ENCODE results near the gene GSTA3.
"Not testable (repeated sequence)": the region's sequence is repeated elsewhere in the genome, so short reads cannot be mapped to it uniquely, and the experiment has no call there.

The GSTA3 gene

GRCh38 chr6:52910091-52910490 lies 593 bp upstream of the GSTA3 start:
- no peak for DNase-seq (ENCODE audit: low read depth)

- DNase-seq (ENCODE audit: low read depth), result no peak
Measured at GRCh38 chr6:52909131-52909530, 367 bp downstream of the GSTA3 start.

GRCh38 chr6:52908526-52908925 lies 972 bp downstream of the GSTA3 start:
- no peak for DNase-seq (ENCODE audit: low read depth)

GRCh38 chr6:52904562-52905279 lies 4.8 kb downstream of the GSTA3 start:
- DNase-seq (ENCODE audit: low read depth), result no peak

GRCh38 chr6:52900536-52900935 lies 9.0 kb downstream of the GSTA3 start:
- DNase-seq (ENCODE audit: low read depth), result no peak

GRCh38 chr6:52895790-52896189 lies 13.7 kb downstream of the GSTA3 start:
- DNase-seq (ENCODE audit: low read depth), result not testable (repeated sequence)

- no peak for DNase-seq (ENCODE audit: low read depth)
Measured at GRCh38 chr6:52894285-52894684, 15.2 kb downstream of the GSTA3 start.

GRCh38 chr6:52893803-52894202 lies 15.7 kb downstream of the GSTA3 start:
- no peak for DNase-seq (ENCODE audit: low read depth)

- DNase-seq (ENCODE audit: low read depth), result no peak
Measured at GRCh38 chr6:52893221-52893620, 16.3 kb downstream of the GSTA3 start.

- DNase-seq (ENCODE audit: low read depth), result no peak
Measured at GRCh38 chr6:52890018-52890417, 19.5 kb downstream of the GSTA3 start.

GRCh38 chr6:52887910-52888524 lies 21.5 kb downstream of the GSTA3 start:
- DNase-seq (ENCODE audit: low read depth), result no peak

- peak; percentile 35 for DNase-seq (ENCODE audit: low read depth)
Measured at GRCh38 chr6:52881996-52882841, 27.3 kb downstream of the GSTA3 start.

GRCh38 chr6:52881662-52881995 lies 27.9 kb downstream of the GSTA3 start:
- no peak for DNase-seq (ENCODE audit: low read depth)

- no peak for DNase-seq (ENCODE audit: low read depth)
Measured at GRCh38 chr6:52877786-52878185, 31.7 kb downstream of the GSTA3 start.

- no peak for DNase-seq (ENCODE audit: low read depth)
Measured at GRCh38 chr6:52877168-52877567, 32.3 kb downstream of the GSTA3 start.

- no peak for DNase-seq (ENCODE audit: low read depth)
Measured at GRCh38 chr6:52876056-52876787, 33.3 kb downstream of the GSTA3 start.

GRCh38 chr6:52872031-52872430 lies 37.5 kb downstream of the GSTA3 start:
- DNase-seq (ENCODE audit: low read depth), result no peak

GRCh38 chr6:52871621-52872020 lies 37.9 kb downstream of the GSTA3 start:
- DNase-seq (ENCODE audit: low read depth), result no peak

GRCh38 chr6:52870335-52871091 lies 39.0 kb downstream of the GSTA3 start:
- not testable (repeated sequence) for DNase-seq (ENCODE audit: low read depth)

GRCh38 chr6:52868899-52869298 lies 40.6 kb downstream of the GSTA3 start:
- DNase-seq (ENCODE audit: low read depth), result not testable (repeated sequence)

- no peak for DNase-seq (ENCODE audit: low read depth)
Measured at GRCh38 chr6:52868240-52868639, 41.3 kb downstream of the GSTA3 start.

- DNase-seq (ENCODE audit: low read depth), result not testable (repeated sequence)
Measured at GRCh38 chr6:52861151-52861550, 48.3 kb downstream of the GSTA3 start.

All from CMK (cell line).